GM18907 (cell line): Measurements from ENCODE around the gene RANGAP1.
"Not testable (repeated sequence)": the region's sequence is repeated elsewhere in the genome, so short reads cannot be mapped to it uniquely, and the experiment has no call there.

Experiments
- ATAC-seq: cut with Tn5 transposase; IDR thresholded peaks from one replicate; pipeline ENCODE4 v1.9.1; 2021; ENCODE audit warnings: mild to moderate bottlenecking, moderate library complexity; ENCODE audit not compliant: unreplicated experiment

RANGAP1 gene

DNA sequence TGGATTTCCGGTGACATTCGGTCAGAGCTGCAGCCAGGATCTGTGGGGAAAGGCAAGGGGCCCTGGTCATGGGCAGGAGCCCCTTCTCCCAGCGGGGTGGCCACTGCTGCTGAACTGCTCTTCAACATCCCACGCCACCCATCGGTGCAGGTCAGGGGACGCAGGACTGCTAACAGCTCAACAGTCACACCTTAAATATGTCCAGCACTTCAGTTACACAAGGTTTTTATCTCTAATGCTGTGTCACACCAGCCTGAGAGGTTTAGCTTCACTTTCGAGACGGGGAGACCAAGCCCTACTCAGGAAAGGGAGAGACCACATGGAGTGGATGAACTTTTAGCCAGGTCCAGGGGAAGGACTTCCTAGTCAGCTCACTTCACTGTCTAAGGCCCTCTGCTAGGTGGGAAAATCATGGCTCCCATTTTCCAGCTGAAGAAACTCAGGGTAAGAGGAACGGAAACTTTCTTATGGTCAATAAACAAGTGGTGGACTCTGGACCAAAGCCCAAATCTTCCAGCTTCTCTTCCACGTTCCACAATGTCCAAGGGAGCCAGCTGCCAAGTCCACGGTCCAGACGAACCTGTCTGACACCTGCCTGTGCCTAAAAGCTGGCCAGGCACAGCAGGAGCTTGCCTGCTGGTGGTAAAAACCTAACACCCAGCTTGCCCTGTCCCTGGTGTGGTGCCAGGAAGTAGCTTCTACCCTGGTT, 24.3 kb downstream of the RANGAP1 start:
- no peak for ATAC-seq

DNA sequence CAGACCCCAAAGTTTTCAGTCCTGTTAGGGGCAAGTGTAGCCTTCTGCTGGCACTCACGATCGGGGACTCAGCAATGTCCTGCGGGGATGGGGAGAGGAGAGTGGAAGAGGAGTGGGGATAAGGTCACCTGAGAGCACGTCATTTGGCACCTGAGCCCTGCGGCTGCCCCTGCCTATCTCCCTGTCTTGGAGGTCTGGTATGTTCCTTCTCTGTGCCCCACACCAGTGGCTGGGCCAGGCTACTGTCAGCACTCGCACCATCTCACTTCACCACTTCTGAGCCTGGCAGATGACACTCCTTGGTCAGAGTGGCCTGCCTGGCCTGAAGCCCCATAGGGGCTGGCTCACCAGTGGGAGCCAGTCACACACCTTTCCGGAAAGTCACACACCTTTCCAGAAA, 25.1 kb downstream of the RANGAP1 start:
- no peak for ATAC-seq

DNA sequence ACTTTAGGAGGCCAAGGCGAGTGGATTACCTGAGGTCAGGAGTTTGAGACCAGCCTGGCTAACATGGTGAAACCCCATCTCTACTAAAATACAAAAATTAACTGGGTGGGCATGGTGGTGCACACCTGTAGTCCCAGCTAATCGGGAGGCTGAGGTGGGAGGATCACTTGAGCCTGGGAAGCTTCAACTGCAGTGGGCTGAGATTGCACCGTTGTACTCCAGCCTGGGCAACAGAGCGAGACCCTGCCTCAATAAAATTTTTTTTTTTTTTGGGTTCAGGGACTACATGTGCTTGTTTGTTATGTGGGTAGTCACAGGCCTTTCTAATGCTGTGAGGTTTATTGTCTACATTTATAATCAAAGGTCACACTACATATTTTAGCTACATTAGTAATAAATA, 26.2 kb downstream of the RANGAP1 start:
- ATAC-seq: not testable (repeated sequence)

DNA sequence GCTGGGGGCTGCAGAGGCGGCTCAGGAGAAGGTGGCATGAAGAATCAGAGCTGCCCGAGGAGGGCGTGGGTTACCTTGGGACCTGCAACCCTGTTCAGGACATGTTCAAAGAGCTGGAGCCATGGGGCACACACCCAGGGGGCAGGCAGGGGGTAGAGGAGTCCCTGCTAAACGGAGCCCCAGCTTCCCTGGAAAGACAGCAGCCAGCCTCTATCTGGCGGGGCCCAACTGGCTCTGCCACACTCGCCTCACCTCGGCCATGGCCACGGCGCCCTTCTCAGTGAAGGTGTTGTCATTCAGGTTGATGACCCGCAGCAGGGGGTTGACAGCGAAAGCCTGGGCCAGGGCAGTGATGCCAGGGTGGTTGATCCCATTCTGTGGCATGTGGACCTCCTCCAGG, 28.3 kb downstream of the RANGAP1 start:
- ATAC-seq: no peak

DNA sequence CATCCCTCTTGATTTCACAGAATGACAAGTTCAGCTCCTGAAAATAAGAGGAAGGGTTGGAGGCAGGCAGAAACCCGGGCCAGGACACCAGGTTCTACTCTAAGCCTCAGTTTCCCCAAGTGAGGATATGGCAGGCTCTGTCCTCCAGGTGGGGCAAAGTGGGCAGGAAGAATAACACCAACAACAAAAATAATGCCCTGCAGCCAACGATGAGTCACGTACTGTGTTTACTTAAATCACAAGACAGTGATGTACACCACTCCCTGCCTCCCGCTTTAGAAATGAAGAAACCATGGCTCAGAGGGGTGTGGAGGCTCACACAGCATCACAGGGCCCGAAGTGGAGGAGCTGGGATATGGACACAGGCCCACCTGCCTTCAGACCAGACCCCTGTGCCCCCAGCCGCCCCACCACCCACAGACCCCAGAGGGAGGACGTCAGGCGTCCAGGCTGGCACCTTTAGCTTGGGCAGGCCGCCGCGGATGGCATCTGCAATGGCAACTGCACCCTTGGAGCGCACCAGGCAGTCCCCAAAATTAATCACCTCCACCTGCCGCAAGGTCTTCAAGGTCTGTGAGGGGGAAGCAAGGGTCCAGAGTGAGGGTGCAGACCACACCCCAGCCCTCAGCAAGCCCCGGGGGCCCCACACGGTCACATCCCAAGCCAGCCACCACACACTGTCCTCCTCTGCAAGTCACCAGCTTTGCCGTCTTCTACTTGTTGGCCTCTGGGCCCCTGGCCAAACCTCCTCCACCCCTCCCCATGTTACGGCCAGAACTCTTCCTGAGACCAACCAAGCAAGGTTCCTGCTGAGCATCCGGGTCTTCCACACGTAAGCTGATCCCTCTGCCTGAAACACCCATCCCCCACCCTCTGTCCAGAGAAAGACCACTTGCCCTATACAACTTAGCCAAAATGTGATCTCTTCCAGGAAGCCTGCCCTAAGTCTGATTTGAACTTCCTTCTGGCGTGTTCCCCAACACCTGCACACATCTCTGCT, 29.4 kb downstream of the RANGAP1 start:
- no peak for ATAC-seq

DNA sequence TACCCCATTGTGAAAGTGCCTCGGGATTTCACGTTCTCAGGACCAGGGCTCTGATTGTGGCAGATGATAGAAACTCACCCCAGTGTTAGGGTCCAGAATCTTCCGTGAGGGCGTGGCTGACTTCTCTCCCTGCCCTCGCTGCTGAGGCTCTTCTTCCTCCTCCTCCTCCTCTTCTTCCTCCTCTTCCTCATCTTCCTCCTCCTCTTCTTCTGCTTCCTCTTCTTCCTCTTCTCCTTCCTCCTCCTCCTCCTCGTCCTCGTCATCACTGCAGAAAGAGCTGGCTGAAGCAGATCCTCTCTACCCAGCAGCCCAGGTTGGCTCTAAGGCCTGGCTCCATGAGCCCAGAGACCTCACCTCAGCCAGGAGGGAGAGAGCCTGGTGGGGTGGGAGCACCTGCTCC, 31.8 kb downstream of the RANGAP1 start:
- no peak for ATAC-seq

DNA sequence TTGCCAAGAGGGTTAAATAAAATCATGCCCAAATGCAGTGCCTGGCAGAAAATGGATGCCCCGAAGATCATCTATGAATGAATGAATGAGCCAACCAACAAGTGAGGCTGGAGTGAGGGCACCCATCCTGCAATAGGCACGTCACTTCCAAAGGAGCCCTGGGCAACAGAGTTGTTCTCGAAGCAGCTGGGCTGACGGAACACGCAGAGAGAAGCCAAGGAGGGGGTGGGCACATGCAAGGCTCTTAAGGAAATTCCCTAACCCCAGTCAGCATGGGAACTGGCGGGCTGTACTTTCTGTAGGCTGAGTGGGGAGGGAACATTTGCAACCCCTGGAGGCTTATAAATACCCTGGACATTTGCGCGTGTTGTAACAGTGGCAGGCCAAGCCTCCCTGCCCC, 33.6 kb downstream of the RANGAP1 start:
- no peak for ATAC-seq

DNA sequence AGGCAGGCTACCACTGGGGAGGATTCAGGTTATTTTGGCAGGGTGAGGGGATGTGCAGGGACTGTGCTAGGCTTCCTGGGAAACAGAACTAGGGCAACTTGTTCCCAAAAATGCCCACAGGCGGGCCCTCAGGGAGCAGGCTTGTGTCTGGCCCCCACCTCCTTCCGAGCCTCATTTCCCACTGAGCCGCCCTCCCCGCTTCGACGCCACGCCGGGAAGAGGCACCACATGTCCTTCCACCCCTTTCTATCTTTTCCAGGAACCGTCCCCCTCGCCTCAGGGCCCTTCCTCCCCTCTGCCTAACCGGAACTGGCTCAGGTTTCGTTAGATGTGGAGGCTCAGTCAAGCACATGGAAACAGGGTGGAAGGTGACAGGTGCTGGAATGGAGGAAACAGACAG, 35.9 kb downstream of the RANGAP1 start:
- no peak for ATAC-seq

DNA sequence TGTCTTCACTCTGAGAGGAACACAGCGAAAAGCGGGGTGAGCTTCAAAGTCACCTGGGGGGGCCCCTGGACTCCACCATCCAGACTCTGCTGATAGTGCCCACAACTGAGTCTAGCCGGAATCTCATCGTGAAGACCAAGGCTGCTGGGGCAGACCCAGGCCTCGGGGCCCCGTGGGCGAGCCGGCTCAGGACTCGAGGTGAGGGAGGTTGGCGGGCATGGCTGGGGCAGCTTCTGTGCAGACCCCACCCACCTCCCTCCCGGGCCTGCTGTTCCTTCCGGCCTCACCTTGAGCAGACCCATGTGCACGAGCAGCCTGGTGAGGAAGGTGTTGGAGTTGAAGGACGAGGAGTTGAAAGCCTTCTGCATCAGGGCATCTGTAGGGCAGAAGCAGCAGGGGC, 36.5 kb downstream of the RANGAP1 start:
- ATAC-seq: no peak

DNA sequence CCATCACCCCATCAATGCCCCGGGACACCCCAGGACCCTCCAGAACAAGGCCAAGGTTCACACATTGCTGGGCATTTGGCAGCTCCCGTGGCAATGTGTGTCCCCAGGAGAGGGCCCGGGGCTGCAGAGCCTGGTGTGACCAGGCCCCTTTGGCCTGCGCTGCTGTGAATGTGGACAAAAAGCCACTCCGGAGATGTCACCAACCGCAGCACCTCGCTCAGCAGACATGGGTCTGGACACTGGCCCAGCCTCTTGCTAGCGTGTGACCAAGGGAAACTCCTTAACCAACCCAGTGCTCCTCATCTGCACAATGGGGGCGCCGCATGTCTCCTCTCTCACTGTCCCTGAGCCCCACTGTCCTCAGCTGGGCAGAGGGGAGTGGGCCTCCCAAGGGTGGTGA, 37.2 kb downstream of the RANGAP1 start:
- ATAC-seq: no peak

DNA sequence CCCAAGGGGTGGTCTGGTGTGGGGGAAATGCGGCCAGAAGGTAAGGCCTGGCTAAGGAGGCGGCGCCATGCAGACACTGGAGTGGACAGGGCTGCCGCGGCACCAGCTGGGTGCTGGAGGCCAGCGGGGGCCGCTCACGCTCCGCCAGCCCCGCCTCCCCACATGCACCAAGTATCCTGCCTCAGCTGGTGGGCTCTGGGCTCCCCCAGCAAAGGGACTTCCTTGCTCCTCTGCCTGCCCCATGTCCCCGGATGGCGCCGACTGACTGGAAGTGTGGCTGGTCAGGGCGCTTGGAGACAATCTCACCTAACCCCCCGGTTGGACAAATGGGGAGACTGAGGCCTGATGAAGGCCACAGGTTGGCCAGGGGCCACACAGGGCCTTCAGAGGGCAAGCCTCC, 37.7 kb downstream of the RANGAP1 start:
- ATAC-seq: no peak

DNA sequence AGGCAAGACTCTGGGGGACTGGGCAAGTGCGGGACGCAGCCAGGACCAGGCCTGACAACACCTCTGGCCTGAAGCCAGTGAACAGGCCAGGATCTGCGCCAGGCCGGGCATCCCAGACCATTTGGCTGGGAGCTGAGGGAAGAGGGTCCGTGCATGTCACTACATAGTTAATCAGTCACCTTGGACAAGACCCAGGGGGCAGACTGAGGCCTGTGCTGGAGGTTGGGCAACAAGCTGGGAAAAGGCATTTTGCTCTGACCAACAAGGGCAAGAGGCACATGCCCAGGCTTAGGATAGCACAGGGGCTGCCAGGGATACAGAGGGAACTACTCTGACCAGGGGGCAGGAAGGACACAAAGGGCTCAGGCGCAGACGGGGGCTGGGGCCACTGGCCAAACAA, 38.3 kb downstream of the RANGAP1 start:
- no peak for ATAC-seq

DNA sequence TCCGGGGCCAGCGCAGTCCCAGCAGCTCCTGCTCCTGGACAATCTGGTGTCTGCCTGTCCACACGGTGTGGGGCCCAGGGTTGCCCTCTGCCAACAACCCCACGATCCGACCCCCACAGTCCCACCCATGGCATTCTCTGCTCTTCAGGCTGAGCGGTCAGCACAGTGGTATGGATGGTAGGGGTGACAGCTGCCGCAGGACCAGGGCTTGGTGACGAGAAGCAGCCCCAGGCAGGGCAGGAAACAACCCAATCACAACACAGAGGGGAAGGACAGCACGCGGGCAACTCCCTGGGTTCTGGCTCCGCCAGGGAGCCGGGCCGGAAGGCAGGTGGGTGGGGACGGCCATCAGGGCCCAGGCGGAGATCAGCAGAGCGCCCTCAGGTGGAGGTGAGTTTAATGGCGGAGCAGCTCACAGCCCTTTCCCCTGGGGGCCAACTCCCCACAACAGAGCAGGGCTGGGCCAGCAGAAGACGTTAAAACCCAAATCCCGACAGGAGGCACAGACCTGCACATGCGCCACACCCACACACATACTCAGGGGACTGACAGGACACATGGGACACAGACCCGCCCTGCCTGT, 40.0 kb downstream of the RANGAP1 start:
- ATAC-seq: no peak

DNA sequence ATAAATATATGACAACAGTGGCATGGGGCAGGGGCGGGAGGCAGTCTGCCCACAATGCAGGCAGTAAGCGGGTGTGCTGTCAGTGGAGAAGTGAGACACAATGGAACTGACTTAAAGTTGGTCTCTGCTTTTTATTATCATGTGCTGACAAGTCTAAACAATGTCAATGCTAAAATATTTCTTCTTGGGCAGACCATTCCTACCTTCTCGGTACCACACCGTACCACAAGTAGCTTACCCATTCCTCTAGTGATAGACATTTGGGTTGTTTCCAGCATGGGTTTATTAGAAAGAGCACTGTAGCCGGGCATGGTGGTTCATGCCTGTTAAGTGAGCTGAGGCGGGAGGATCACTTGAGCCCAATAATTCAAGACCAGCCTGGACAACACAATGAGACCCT, 42.6 kb downstream of the RANGAP1 start:
- ATAC-seq: no peak

DNA sequence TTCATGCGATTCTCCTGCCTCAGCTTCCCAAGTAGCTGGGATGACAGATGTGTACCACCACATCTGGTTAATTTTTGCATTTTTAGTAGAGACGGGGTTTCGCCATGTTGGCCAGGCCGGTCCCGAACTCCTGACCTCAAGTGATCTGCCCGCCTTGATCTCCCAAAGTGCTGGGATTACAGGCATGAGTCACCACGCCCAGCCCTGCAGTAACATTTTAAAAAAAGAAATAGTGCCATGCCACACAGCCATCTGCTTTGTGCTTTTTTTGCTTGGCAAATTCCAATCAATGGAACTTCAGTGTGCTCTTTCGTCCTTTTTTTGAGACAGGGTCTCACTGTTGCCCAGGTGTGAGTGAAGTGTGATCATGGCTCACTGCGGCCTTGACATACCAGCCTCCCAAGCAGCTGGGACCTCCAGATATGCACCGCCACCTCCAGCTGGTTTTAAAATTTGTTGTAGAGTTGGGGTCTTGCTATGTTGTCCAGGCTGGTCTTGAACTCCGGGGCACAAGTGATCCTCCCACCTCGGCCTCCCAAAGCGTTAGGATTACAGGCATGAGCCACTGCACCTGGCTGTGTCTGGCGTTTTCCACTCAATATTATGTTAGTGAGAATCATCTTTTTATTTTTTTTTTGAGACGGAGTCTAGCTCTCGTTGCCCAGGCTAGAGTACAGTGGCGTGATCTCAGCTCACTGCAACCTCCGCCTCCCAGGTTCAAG, 43.4 kb downstream of the RANGAP1 start:
- ATAC-seq: no peak

DNA sequence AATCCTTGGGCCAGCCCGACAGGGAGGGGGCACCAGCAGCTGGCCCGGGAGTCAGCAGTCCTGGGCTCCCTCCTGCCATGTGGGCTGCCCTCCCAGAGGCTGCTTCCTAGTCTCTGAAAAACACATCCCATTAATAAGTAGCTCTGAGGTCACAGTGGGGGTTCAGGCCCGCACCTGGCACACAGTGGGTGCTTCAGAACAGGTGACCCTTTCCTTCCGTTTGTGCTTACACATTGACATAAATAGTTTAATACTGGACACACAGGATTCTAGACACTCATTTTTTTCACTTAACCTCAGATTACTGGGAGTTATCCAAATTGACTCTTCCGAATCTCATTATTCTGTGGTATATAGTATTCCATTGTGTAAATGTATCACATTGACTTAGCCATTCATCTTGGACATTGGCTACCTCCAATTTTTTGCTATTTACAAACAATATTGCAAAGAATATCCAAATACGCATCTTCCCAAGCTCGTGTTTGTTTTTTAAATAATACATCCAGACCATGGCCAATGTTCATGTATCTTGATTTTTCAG, 44.8 kb downstream of the RANGAP1 start:
- ATAC-seq: no peak

DNA sequence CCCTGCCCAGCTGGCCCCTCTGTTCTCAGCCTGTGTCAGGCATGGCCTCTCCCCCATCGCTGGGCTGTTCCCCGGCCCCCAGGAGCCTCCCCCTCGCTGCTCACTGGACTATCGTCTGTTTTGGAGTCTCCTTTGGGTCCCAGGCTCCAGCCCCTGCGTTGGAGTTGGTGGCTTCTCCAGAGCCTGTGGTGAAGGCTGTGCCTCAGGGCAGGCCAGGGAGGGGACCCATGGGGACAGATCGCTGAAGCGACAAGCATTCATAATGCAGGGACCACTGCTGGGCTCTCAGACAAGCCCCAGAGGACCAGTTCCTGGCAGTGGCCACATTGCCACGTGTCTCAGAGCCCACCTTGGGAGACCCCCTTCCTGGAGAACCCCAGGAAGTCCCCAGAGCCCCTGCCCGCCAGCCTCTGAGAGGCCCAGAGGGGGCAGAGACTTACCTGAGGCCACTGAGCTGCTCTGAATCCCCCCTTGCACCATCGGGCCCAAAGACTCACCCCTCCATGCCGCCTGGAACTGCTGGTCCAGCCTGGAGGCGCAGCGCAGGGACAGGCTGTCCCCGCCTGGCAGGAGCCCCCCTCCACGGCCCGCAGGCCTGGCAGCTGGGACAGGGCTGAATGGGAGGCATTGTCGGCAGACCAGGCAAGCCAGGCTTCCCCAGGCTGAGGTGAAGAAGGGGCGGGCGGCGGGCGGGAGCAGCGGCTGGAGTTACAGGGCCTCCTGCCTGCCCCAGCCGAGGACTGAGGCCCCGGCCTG, 45.4 kb downstream of the RANGAP1 start, which contains the start of gene CHADL:
TSS of gene CHADL (minus strand) at position 555 of the 756 bp plus-strand sequence. CDS start at position 505, 50 bp downstream.
- no peak for ATAC-seq

DNA sequence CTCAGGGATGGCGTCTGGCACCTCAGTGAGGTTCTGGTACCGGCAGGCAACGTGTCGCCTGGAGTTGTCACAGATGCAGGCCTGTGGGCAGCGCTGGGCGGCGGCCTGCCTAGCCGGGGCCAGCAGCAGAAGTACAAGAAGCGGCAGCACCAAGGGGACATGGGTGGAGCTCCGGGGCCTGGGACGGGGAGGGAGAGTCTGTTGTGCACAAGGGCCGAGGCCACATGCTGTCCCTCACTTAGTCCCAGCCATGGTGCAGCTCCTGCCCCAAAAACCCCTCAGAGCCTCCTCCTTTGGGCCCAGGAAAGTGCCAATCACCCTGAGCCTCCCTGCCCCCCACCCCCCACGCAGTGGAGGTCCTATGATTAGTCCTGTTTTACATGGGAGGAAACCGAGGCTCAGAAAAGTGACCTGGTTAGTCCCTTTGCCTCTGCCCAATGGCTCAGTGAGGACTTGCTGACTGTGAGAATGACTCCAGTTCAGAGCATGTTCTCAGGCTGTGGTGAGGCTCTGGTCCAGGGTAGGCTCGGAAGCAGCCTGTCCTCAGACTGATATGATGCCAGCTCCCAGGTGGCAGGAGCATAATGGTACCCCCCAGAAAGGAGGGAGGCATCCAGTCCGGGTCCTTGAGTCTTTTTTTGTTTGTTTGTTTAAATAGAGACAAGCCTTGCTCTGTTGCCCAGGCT, 46.4 kb downstream of the RANGAP1 start:
- ATAC-seq: no peak
